GM12878 (cell line): Measurements from ENCODE around the gene MPHOSPH9. TPM values are rescaled to one million over a fixed set of nuclear protein-coding genes. Genes with fewer than 3 reads are reported as not detected.
A peak's percentile ranks its signal among the peaks of the same experiment; 100 is the strongest.

ENCODE experiments used
- BACH1 ChIP-seq: fragments of 450-650 bp; IDR thresholded peaks from 2 replicates; pipeline ENCODE4 v1.6.1; 2017; ENCODE audit warnings: mild to moderate bottlenecking, borderline replicate concordance
- EED ChIP-seq: sonication (generic); IDR thresholded peaks from 2 replicates; pipeline ENCODE4 v1.6.1; 2016; ENCODE audit warnings: antibody characterized with exemption, low read depth
- EP300 ChIP-seq, 2 experiments: fragments of 150-350 bp in 1 of 2; IDR thresholded peaks; 2 replicates each; pipeline ENCODE4 v1.6.1; 2011 to 2012; ENCODE audit warnings: low read depth in 2 of 2, low read length in 2 of 2, borderline replicate concordance in 1 of 2, improper control_type of control experiment in 1 of 2, inconsistent platforms in 1 of 2; ENCODE audit not compliant: control insufficient read depth in 1 of 2
- GATAD2B ChIP-seq: fragments of 450-650 bp; conservative IDR thresholded peaks from 2 replicates; pipeline ENCODE4 v1.6.1; 2017; ENCODE audit warnings: low read depth, mild to moderate bottlenecking, moderate library complexity
- HCFC1 ChIP-seq: fragments of 150-350 bp; IDR thresholded peaks from 2 replicates; pipeline ENCODE4 v1.6.1; 2014; ENCODE audit warnings: low read length
- KAT2A ChIP-seq: conservative IDR thresholded peaks from 2 replicates; pipeline ENCODE4 v1.6.1; 2011; ENCODE audit warnings: low read depth, low read length; ENCODE audit not compliant: control insufficient read depth
- LARP7 ChIP-seq: fragments of 450-650 bp; IDR thresholded peaks from 2 replicates; pipeline ENCODE4 v1.6.1; 2017; ENCODE audit warnings: mild to moderate bottlenecking
- MTA2 ChIP-seq: fragments of 450-650 bp; IDR thresholded peaks from 2 replicates; pipeline ENCODE4 v1.6.1; 2016; ENCODE audit warnings: low read depth, mild to moderate bottlenecking, moderate library complexity
- MYB ChIP-seq: fragments of 150-350 bp; IDR thresholded peaks from 2 replicates; pipeline ENCODE4 v1.6.1; 2014; ENCODE audit warnings: mild to moderate bottlenecking, low read depth, low read length, borderline replicate concordance
- PML ChIP-seq: IDR thresholded peaks from 2 replicates; pipeline ENCODE4 v1.6.1; 2012; ENCODE audit warnings: low read length, inconsistent platforms
- RUNX3 ChIP-seq: IDR thresholded peaks from 2 replicates; pipeline ENCODE4 v1.6.1; 2012; ENCODE audit warnings: low read length, inconsistent platforms
- SUPT20H ChIP-seq: IDR thresholded peaks from 2 replicates; pipeline ENCODE4 v1.6.1; 2011; ENCODE audit warnings: low read depth, mild to moderate bottlenecking, low read length, moderate library complexity, borderline replicate concordance; ENCODE audit not compliant: control insufficient read depth
- SUZ12 ChIP-seq: fragments of 200-600 bp; sonication (generic); IDR thresholded peaks from one replicate; pipeline ENCODE4 v1.6.1; 2018; ENCODE audit warnings: antibody characterized with exemption, mild to moderate bottlenecking; ENCODE audit not compliant: unreplicated experiment
- ZBED1 ChIP-seq: IDR thresholded peaks from 2 replicates; pipeline ENCODE4 v1.6.1; 2016; ENCODE audit warnings: borderline replicate concordance
- ZBTB33 ChIP-seq: fragments of 450-650 bp; IDR thresholded peaks from 2 replicates; pipeline ENCODE4 v1.6.1; 2017; ENCODE audit warnings: mild to moderate bottlenecking
- polyA plus RNA-seq, 11 experiments: library from polyadenylated mRNA; depleted of rRNA in 4 of 11; unstranded in 6 of 11; stranded (reverse) in 5 of 11; fragments of >200 nt; fragmentation: Nextera tagmentation in 4 of 11; fragmentation: Illumina TruSeq in 1 of 11; extraction: Ambion mirVana in 4 of 11; extraction: Trizol in 1 of 11; gene quantifications; 1 replicate in 1 of 11; 2 replicates in 10 of 11; pipeline versions ENCODE4 v1.2.1 to v1.2.3, GENCODE V29; 2011 to 2016; ENCODE audit warnings: inconsistent platforms in 2 of 11, missing spikeins in 2 of 11, low read depth in 1 of 11
- total RNA-seq, 4 experiments: library from RNA; depleted of rRNA in 3 of 4; stranded (reverse); fragments of >200 nt in 3 of 4; fragmentation: Illumina TruSeq in 1 of 4; extraction: Trizol in 1 of 4; gene quantifications; 2 replicates each; pipeline versions ENCODE4 v1.2.1 to v1.2.3, GENCODE V29; 2013 to 2021
- TF ChIP-seq, protein P1 (sequence below): IDR thresholded peaks from 2 replicates; pipeline ENCODE4 v1.6.1; 2012; ENCODE audit warnings: low read depth, low read length, improper control_type of control experiment
- TF ChIP-seq, protein P2 (sequence below): fragments of 450-650 bp; formaldehyde crosslinking; IDR thresholded peaks from 2 replicates; pipeline ENCODE4 v1.4.0; 2020; ENCODE audit warnings: mild to moderate bottlenecking, moderate library complexity
- TF ChIP-seq, protein P3 (sequence below): IDR thresholded peaks from 2 replicates; pipeline ENCODE4 v1.6.1; 2012; ENCODE audit warnings: low read depth, low read length, improper control_type of control experiment
- TF ChIP-seq, protein P4 (sequence below), 3 experiments: IDR thresholded peaks in 2 of 3; conservative IDR thresholded peaks in 1 of 3; 2 replicates each; pipeline ENCODE4 v1.5.1; 2011; ENCODE audit warnings: low read depth in 3 of 3, low read length in 3 of 3, mild to moderate bottlenecking in 3 of 3, control low read depth in 2 of 3, moderate library complexity in 2 of 3, inconsistent platforms in 1 of 3, mixed read lengths in 1 of 3; ENCODE audit not compliant: control insufficient read depth in 2 of 3, insufficient read depth in 1 of 3; ENCODE audit errors: extremely low read depth in 1 of 3

MPHOSPH9 gene
- total and polyA plus RNA-seq, 10 of the 15 experiments (the other 5 are each of a cell fraction or from before 2014, with no cell fraction given): 11.5 to 72.2 (median 45.7) TPM

- TF ChIP-seq EED (peak; percentile 35; the same call in 1 of the 2 replicates), BACH1 (peak; percentile 96), PML (peak; percentile 100), LARP7 (peak; percentile 95), HCFC1 (peak; percentile 37; the same call in 1 of the 2 replicates), KAT2A (no peak), SUZ12 (no peak), MYB (peak; percentile 86), RUNX3 (peak; percentile 69), ZBTB33 (0 out of 2 replicates have a peak, but pooled peaks have one; percentile 53), MTA2 (no peak; the same call in 1 of the 2 replicates), ZBED1 (peak; percentile 68), EP300 (IDR thresholded peaks at IDR 0.05; ENCODE audit: borderline replicate concordance in 1 of 2, control insufficient read depth in 1 of 2, low read depth in 2 of 2, low read length in 2 of 2) (peak in 1 of 2 experiments; percentile 41; a peak in 2 of 4 replicates), SUPT20H (no peak), GATAD2B (peak; percentile 68; the same call in 1 of the 2 replicates)
- TF ChIP-seq, protein P1, sequence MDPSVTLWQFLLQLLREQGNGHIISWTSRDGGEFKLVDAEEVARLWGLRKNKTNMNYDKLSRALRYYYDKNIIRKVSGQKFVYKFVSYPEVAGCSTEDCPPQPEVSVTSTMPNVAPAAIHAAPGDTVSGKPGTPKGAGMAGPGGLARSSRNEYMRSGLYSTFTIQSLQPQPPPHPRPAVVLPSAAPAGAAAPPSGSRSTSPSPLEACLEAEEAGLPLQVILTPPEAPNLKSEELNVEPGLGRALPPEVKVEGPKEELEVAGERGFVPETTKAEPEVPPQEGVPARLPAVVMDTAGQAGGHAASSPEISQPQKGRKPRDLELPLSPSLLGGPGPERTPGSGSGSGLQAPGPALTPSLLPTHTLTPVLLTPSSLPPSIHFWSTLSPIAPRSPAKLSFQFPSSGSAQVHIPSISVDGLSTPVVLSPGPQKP: peak; percentile 49; the same call in 1 of the 2 replicates
- TF ChIP-seq, protein P2, sequence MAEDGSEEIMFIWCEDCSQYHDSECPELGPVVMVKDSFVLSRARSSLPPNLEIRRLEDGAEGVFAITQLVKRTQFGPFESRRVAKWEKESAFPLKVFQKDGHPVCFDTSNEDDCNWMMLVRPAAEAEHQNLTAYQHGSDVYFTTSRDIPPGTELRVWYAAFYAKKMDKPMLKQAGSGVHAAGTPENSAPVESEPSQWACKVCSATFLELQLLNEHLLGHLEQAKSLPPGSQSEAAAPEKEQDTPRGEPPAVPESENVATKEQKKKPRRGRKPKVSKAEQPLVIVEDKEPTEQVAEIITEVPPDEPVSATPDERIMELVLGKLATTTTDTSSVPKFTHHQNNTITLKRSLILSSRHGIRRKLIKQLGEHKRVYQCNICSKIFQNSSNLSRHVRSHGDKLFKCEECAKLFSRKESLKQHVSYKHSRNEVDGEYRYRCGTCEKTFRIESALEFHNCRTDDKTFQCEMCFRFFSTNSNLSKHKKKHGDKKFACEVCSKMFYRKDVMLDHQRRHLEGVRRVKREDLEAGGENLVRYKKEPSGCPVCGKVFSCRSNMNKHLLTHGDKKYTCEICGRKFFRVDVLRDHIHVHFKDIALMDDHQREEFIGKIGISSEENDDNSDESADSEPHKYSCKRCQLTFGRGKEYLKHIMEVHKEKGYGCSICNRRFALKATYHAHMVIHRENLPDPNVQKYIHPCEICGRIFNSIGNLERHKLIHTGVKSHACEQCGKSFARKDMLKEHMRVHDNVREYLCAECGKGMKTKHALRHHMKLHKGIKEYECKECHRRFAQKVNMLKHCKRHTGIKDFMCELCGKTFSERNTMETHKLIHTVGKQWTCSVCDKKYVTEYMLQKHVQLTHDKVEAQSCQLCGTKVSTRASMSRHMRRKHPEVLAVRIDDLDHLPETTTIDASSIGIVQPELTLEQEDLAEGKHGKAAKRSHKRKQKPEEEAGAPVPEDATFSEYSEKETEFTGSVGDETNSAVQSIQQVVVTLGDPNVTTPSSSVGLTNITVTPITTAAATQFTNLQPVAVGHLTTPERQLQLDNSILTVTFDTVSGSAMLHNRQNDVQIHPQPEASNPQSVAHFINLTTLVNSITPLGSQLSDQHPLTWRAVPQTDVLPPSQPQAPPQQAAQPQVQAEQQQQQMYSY (CRISPR knock-in tag): no peak
- TF ChIP-seq, protein P3, sequence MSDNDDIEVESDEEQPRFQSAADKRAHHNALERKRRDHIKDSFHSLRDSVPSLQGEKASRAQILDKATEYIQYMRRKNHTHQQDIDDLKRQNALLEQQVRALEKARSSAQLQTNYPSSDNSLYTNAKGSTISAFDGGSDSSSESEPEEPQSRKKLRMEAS: 0 out of 2 replicates have a peak, but pooled peaks have one; percentile 47
- TF ChIP-seq, protein P4, sequence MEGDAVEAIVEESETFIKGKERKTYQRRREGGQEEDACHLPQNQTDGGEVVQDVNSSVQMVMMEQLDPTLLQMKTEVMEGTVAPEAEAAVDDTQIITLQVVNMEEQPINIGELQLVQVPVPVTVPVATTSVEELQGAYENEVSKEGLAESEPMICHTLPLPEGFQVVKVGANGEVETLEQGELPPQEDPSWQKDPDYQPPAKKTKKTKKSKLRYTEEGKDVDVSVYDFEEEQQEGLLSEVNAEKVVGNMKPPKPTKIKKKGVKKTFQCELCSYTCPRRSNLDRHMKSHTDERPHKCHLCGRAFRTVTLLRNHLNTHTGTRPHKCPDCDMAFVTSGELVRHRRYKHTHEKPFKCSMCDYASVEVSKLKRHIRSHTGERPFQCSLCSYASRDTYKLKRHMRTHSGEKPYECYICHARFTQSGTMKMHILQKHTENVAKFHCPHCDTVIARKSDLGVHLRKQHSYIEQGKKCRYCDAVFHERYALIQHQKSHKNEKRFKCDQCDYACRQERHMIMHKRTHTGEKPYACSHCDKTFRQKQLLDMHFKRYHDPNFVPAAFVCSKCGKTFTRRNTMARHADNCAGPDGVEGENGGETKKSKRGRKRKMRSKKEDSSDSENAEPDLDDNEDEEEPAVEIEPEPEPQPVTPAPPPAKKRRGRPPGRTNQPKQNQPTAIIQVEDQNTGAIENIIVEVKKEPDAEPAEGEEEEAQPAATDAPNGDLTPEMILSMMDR (IDR thresholded peaks at IDR 0.05 in 2 of 3, conservative IDR thresholded peaks at IDR 0.05 in 1 of 3; ENCODE audit: control insufficient read depth in 2 of 3, extremely low read depth in 1 of 3, insufficient read depth in 1 of 3, low read depth in 3 of 3, low read length in 3 of 3): no peak
These were observed at the start of gene MPHOSPH9, which contains the start of gene MTRFR (continued) for GRCh38 chr12:123232807-123233504.
